ENCODE data around the gene AAK1. TPM values are rescaled to one million over a fixed set of nuclear protein-coding genes. Genes with fewer than 3 reads are reported as not detected.

Gene AAK1
- total RNA-seq, 2 experiments from 2014 or later, result 114 to 115 TPM

GRCh38 chr2:69482471-69482870, 161.1 kb downstream of the AAK1 start:
- H3K36me3 Mint-ChIP-seq (ENCODE audit: low read depth), result peaks cover 45% of the 10 kb centered on the region

GRCh38 chr2:69481421-69481820, 162.1 kb downstream of the AAK1 start:
- Mint-ChIP-seq H3K4me1 (ENCODE audit: low read depth) (peaks cover 46% of the 10 kb centered on the region), H3K4me3 (no peak overlapping the region), H3K9me3 (no peaks in the 10 kb centered on the region), H3K27ac (no peak overlapping the region), H3K36me3 (ENCODE audit: low read depth) (peaks cover 45% of the 10 kb centered on the region), H3K27me3 (no peaks in the 10 kb centered on the region)
- DNase-seq, result no peak
- ChIA-PET CTCF (interaction anchor here (0.6 kb wide), 1 partner anchor 83 kb away, joined by 3 read pairs; no protein-coding TSS in a partner anchor), POLR2A (interaction anchor here (0.6 kb wide), 1 partner anchor 9 kb away, joined by 3 read pairs; no protein-coding TSS in a partner anchor)
- TF ChIP-seq CTCF (IDR thresholded peaks at IDR 0.05), result no peak
- intact Hi-C loops (cut with micrococcal nuclease), result no loop called here
- ATAC-seq, result no peak

More at GRCh38 chr2:69482471-69482870, 161.1 kb downstream of the AAK1 start:
- ChIA-PET POLR2A (no interaction called here), CTCF (no interaction called here)
- intact Hi-C loops (cut with micrococcal nuclease), result no loop called here
- Mint-ChIP-seq H3K9me3 (no peaks in the 10 kb centered on the region), H3K27ac (no peak overlapping the region), H3K4me1 (ENCODE audit: low read depth) (peaks cover 42% of the 10 kb centered on the region), H3K4me3 (no peak overlapping the region), H3K27me3 (no peaks in the 10 kb centered on the region)
- ATAC-seq (no peak), DNase-seq (no peak)
- no peak for TF ChIP-seq CTCF (IDR thresholded peaks at IDR 0.05)

GRCh38 chr2:69477627-69478026, 165.9 kb downstream of the AAK1 start:
- peaks cover 41% of the 10 kb centered on the region for H3K4me1 Mint-ChIP-seq (ENCODE audit: low read depth)
- POLR2A ChIA-PET, result interaction anchor here (0.6 to 0.7 kb wide), 2 partner anchors 14 to 403 kb away, joined by 3 to 4 read pairs; no protein-coding TSS in a partner anchor
- no peak for TF ChIP-seq CTCF (IDR thresholded peaks at IDR 0.05)
- intact Hi-C loops (cut with micrococcal nuclease), result no loop called here
- DNase-seq (no peak), ATAC-seq (peak; percentile 53)
- H3K9me3 Mint-ChIP-seq, result no peaks in the 10 kb centered on the region
- peaks cover 44% of the 10 kb centered on the region for H3K36me3 Mint-ChIP-seq (ENCODE audit: low read depth)
- H3K27ac Mint-ChIP-seq, result peak overlapping the region; percentile 71
- CTCF ChIA-PET, result interaction anchor here (1.1 to 1.6 kb wide), 2 partner anchors 20 to 247 kb away, joined by 3 read pairs; no protein-coding TSS in a partner anchor
- H3K4me3 Mint-ChIP-seq, result no peak overlapping the region
- no peaks in the 10 kb centered on the region for H3K27me3 Mint-ChIP-seq

- H3K9me3 Mint-ChIP-seq, result no peaks in the 10 kb centered on the region
- no peak for ATAC-seq
- intact Hi-C loops (cut with micrococcal nuclease), result no loop called here
- no peak for TF ChIP-seq CTCF (IDR thresholded peaks at IDR 0.05)
- H3K4me1 Mint-ChIP-seq (ENCODE audit: low read depth), result peaks cover 42% of the 10 kb centered on the region
- no peaks in the 10 kb centered on the region for H3K27me3 Mint-ChIP-seq
- POLR2A ChIA-PET, result no interaction called here
- H3K36me3 Mint-ChIP-seq (ENCODE audit: low read depth), result peaks cover 32% of the 10 kb centered on the region
- H3K27ac Mint-ChIP-seq, result no peak overlapping the region
- no peak overlapping the region for H3K4me3 Mint-ChIP-seq
- CTCF ChIA-PET, result no interaction called here
- no peak for DNase-seq
Observed at GRCh38 chr2:69474688-69475087, 168.9 kb downstream of the AAK1 start.

GRCh38 chr2:69471793-69472192, 171.7 kb downstream of the AAK1 start:
- no peaks in the 10 kb centered on the region for H3K9me3 Mint-ChIP-seq
- H3K27me3 Mint-ChIP-seq, result no peaks in the 10 kb centered on the region
- no peak overlapping the region for H3K27ac Mint-ChIP-seq
- H3K4me3 Mint-ChIP-seq, result no peak overlapping the region
- H3K4me1 Mint-ChIP-seq (ENCODE audit: low read depth), result peaks cover 24% of the 10 kb centered on the region
- peaks cover 20% of the 10 kb centered on the region for H3K36me3 Mint-ChIP-seq (ENCODE audit: low read depth)
- CTCF ChIA-PET, result interaction anchor here (1.1 kb wide), 1 partner anchor 34 kb away, joined by 4 read pairs; the partner anchor contains the start of gene NFU1
- intact Hi-C loops (cut with micrococcal nuclease), result no loop called here
- TF ChIP-seq CTCF (IDR thresholded peaks at IDR 0.05), result no peak
- DNase-seq (no peak), ATAC-seq (no peak)
- POLR2A ChIA-PET, result interaction anchor here (2.2 kb wide), 1 partner anchor 34 kb away, joined by 7 read pairs; the partner anchor contains the start of gene NFU1
